MG63 (cell line): ENCODE results near the gene MSI2. TPM values are rescaled to one million over a fixed set of nuclear protein-coding genes. Genes with fewer than 3 reads are reported as not detected.

Experiments
- DNase-seq: peaks from one replicate; pipeline ENCODE4 v3.0.0-alpha.2; 2020
- H3K27me3 ChIP-seq: fragments of 250-450 bp; sonication (Bioruptor Pico); 2 replicates; pipeline ENCODE4 v1.5.1; 2020; ENCODE audit warnings: mild to moderate bottlenecking, moderate library complexity
- H3K36me3 ChIP-seq: fragments of 250-450 bp; sonication (Bioruptor Pico); 2 replicates; pipeline ENCODE4 v1.5.1; 2020; ENCODE audit warnings: mild to moderate bottlenecking, moderate library complexity
- H3K4me3 ChIP-seq: fragments of 250-450 bp; sonication (Bioruptor Pico); 2 replicates; pipeline ENCODE4 v1.5.1; 2020; ENCODE audit warnings: mild to moderate bottlenecking, moderate library complexity
- H3K9me3 ChIP-seq: fragments of 250-450 bp; sonication (Bioruptor Pico); 2 replicates; pipeline ENCODE4 v1.5.1; 2020; ENCODE audit warnings: mild to moderate bottlenecking, moderate library complexity
- total RNA-seq: library from RNA; depleted of rRNA; stranded (reverse); fragments of >200 nt; shearing (Covaris generic); gene quantifications from 2 replicates; pipeline ENCODE4 v1.2.3, GENCODE V29; 2014; ENCODE audit warnings: low replicate concordance

MSI2 gene
- total RNA-seq, 1 experiment from 2014 or later: 2.8 TPM

GRCh38 chr17:57373756-57374155 lies 117.4 kb downstream of the MSI2 start:
- Histone ChIP-seq H3K36me3 (no peaks in the 10 kb centered on the region), H3K9me3 (0 out of 2 replicates have a peak, but pooled peaks cover 3% of the 10 kb centered on the region), H3K27me3 (no peaks in the 10 kb centered on the region), H3K4me3 (no peak overlapping the region)
- DNase-seq: no peak

GRCh38 chr17:57375040-57375769 lies 118.9 kb downstream of the MSI2 start:
- H3K36me3 ChIP-seq: no peaks in the 10 kb centered on the region
- no peak for DNase-seq
- H3K27me3 ChIP-seq: no peaks in the 10 kb centered on the region
- 0 out of 2 replicates have a peak, but pooled peaks cover 3% of the 10 kb centered on the region for H3K9me3 ChIP-seq
- H3K4me3 ChIP-seq: no peak overlapping the region

GRCh38 chr17:57375770-57376225 lies 119.5 kb downstream of the MSI2 start:
- no peaks in the 10 kb centered on the region for H3K36me3 ChIP-seq
- 0 out of 2 replicates have a peak, but pooled peaks cover 3% of the 10 kb centered on the region for H3K9me3 ChIP-seq
- DNase-seq: no peak
- H3K4me3 ChIP-seq: no peak overlapping the region
- no peaks in the 10 kb centered on the region for H3K27me3 ChIP-seq

GRCh38 chr17:57377094-57377493 lies 120.8 kb downstream of the MSI2 start:
- DNase-seq: no peak
- H3K27me3 ChIP-seq: no peaks in the 10 kb centered on the region
- H3K36me3 ChIP-seq: no peaks in the 10 kb centered on the region
- 0 out of 2 replicates have a peak, but pooled peaks cover 3% of the 10 kb centered on the region for H3K9me3 ChIP-seq
- H3K4me3 ChIP-seq: no peak overlapping the region

- Histone ChIP-seq H3K4me3 (no peak overlapping the region), H3K27me3 (no peaks in the 10 kb centered on the region), H3K9me3 (no peaks in the 10 kb centered on the region), H3K36me3 (no peaks in the 10 kb centered on the region)
- no peak for DNase-seq
These were observed 123.0 kb downstream of the MSI2 start for GRCh38 chr17:57379237-57379894.

- H3K4me3 ChIP-seq: no peak overlapping the region
- no peak for DNase-seq
- H3K9me3 ChIP-seq: no peaks in the 10 kb centered on the region
- H3K27me3 ChIP-seq: no peaks in the 10 kb centered on the region
- no peaks in the 10 kb centered on the region for H3K36me3 ChIP-seq
These were observed 123.6 kb downstream of the MSI2 start for GRCh38 chr17:57379895-57380434.

GRCh38 chr17:57381498-57381897 lies 125.2 kb downstream of the MSI2 start:
- Histone ChIP-seq H3K4me3 (no peak overlapping the region), H3K27me3 (no peaks in the 10 kb centered on the region), H3K36me3 (no peaks in the 10 kb centered on the region), H3K9me3 (no peaks in the 10 kb centered on the region)
- no peak for DNase-seq

GRCh38 chr17:57384219-57384618 lies 127.9 kb downstream of the MSI2 start:
- no peaks in the 10 kb centered on the region for H3K36me3 ChIP-seq
- H3K27me3 ChIP-seq: no peaks in the 10 kb centered on the region
- no peaks in the 10 kb centered on the region for H3K9me3 ChIP-seq
- no peak for DNase-seq
- no peak overlapping the region for H3K4me3 ChIP-seq

GRCh38 chr17:57385975-57386374 lies 129.7 kb downstream of the MSI2 start:
- no peaks in the 10 kb centered on the region for H3K27me3 ChIP-seq
- no peak overlapping the region for H3K4me3 ChIP-seq
- H3K36me3 ChIP-seq: no peaks in the 10 kb centered on the region
- DNase-seq: no peak
- H3K9me3 ChIP-seq: no peaks in the 10 kb centered on the region

- DNase-seq: no peak
- no peak overlapping the region for H3K4me3 ChIP-seq
- H3K9me3 ChIP-seq: no peaks in the 10 kb centered on the region
- no peaks in the 10 kb centered on the region for H3K27me3 ChIP-seq
- H3K36me3 ChIP-seq: no peaks in the 10 kb centered on the region
These were observed 131.3 kb downstream of the MSI2 start for GRCh38 chr17:57387575-57387974.

- Histone ChIP-seq H3K36me3 (no peaks in the 10 kb centered on the region), H3K4me3 (no peak overlapping the region), H3K9me3 (no peaks in the 10 kb centered on the region), H3K27me3 (no peaks in the 10 kb centered on the region)
- DNase-seq: no peak
These were observed 131.9 kb downstream of the MSI2 start for GRCh38 chr17:57388131-57388725.

- Histone ChIP-seq H3K27me3 (no peaks in the 10 kb centered on the region), H3K4me3 (no peak overlapping the region), H3K36me3 (no peaks in the 10 kb centered on the region), H3K9me3 (no peaks in the 10 kb centered on the region)
- no peak for DNase-seq
These were observed 133.2 kb downstream of the MSI2 start for GRCh38 chr17:57389473-57389872.

GRCh38 chr17:57391076-57391825 lies 134.9 kb downstream of the MSI2 start:
- Histone ChIP-seq H3K36me3 (no peaks in the 10 kb centered on the region), H3K9me3 (no peaks in the 10 kb centered on the region), H3K27me3 (no peaks in the 10 kb centered on the region), H3K4me3 (no peak overlapping the region)
- no peak for DNase-seq

GRCh38 chr17:57391857-57392471 lies 135.6 kb downstream of the MSI2 start:
- H3K27me3 ChIP-seq: no peaks in the 10 kb centered on the region
- H3K36me3 ChIP-seq: no peaks in the 10 kb centered on the region
- no peaks in the 10 kb centered on the region for H3K9me3 ChIP-seq
- no peak overlapping the region for H3K4me3 ChIP-seq
- DNase-seq: no peak

GRCh38 chr17:57393368-57393767 lies 137.0 kb downstream of the MSI2 start:
- Histone ChIP-seq H3K27me3 (no peaks in the 10 kb centered on the region), H3K36me3 (no peaks in the 10 kb centered on the region), H3K9me3 (no peaks in the 10 kb centered on the region), H3K4me3 (no peak overlapping the region)
- DNase-seq: no peak

- DNase-seq: no peak
- H3K4me3 ChIP-seq: no peak overlapping the region
- no peaks in the 10 kb centered on the region for H3K36me3 ChIP-seq
- no peaks in the 10 kb centered on the region for H3K27me3 ChIP-seq
- H3K9me3 ChIP-seq: no peaks in the 10 kb centered on the region
These were observed 138.1 kb downstream of the MSI2 start for GRCh38 chr17:57394375-57394774.
